Inferior parietal cortex (tissue), 1 donor: ENCODE data around the gene SPATA16.
"Not testable (repeated sequence)": the region's sequence is repeated elsewhere in the genome, so short reads cannot be mapped to it uniquely, and the experiment has no call there.

Source experiments
- DNase-seq: peaks from one replicate; pipeline ENCODE4 v3.0.0-alpha.2; 2016; ENCODE audit errors: extremely low spot score

Gene SPATA16

GRCh38 chr3:173007079-173007723 is 133.8 kb downstream of the SPATA16 start:
- DNase-seq, result peak; percentile 23

GRCh38 chr3:173006006-173006405 is 135.0 kb downstream of the SPATA16 start:
- no peak for DNase-seq

GRCh38 chr3:173004681-173005080 is 136.4 kb downstream of the SPATA16 start:
- no peak for DNase-seq

DNA sequence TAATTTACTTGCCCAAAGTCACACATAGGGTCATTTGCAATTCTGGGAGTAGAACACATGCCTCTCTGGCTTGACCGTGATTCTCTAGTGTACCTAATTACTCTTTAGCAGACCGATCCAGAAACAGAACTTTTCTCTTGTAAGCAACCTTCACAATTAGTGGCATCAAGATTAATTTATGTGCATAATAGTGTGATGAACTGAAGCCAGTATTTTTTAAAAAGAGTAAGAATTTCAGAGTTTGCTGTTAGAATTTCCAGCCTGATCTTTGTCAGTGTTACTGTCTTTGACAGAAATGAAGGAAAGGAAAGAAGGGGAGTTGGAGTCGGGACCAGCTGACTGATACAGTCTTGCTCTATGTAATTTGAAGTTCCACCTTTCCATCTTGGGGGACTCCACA is 137.1 kb downstream of the SPATA16 start:
- no peak for DNase-seq

GRCh38 chr3:173003471-173003870 is 137.6 kb downstream of the SPATA16 start:
- no peak for DNase-seq

- DNase-seq, result no peak
These were observed 139.4 kb downstream of the SPATA16 start for GRCh38 chr3:173001622-173002021.

DNA sequence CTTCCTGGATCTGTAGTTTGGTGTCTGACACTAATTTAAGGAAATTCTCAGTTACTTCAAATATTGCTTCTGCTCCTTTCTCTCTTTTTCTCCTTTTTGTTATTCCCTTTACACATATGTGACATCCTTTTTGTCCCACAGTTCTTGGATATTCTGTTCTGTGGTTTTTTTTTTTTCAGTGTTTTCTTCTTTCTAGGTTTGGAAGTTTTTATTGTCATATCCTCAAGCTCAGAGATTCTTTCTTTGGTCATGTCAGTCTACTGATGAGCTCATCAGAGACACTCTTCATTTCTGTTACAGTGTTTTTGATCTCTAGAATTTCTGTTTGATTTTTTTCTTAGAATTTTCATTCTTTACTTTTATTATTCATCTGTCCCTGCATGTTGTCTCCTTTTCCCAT is 140.5 kb downstream of the SPATA16 start:
- DNase-seq, result no peak

DNA sequence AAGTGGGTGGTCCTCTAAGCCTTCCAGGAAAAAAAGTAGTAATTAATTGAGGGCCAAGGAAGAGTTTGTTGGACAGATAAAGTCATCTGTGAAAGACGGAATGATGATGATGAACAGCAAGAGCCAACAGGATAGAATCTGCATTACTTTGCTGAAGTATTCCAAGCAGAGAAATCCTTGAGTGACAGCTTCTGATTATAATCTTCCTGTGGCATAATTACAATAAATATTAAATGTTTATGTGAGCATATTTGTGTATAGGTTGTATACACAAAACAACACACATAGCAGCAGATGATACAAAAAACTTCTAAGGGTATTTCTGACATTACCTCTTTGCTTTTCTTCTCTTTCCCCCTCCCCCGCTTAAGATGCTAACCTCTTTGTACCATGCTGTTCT is 147.6 kb downstream of the SPATA16 start:
- no peak for DNase-seq

DNA sequence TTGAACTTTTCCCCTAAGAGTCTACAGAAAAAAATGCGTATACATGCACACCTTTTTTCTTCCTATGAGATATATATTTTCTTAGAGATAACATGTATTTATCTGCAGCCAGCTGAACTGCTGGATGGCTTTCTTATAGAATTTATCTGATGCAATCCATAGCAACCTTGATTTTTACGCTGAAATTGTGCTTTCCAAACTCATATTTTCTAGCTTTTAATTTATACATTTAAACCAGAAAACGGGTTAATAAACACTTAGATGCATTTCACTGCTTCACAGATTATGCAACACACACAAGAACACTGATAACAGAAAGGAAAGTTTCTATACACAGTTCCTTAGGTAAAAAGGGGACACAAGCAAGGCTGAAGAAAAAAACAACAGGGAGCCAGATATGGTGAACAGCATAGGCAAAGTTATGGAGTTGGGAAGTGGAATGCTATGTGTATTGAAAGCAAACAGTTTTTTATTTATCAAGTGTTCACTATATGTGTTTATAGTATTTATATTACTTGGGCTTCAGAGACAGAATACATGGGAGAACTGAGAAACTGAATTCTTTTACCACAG is 149.5 kb downstream of the SPATA16 start:
- no peak for DNase-seq

- no peak for DNase-seq
These were observed 151.7 kb downstream of the SPATA16 start for GRCh38 chr3:172989373-172989772.

DNA sequence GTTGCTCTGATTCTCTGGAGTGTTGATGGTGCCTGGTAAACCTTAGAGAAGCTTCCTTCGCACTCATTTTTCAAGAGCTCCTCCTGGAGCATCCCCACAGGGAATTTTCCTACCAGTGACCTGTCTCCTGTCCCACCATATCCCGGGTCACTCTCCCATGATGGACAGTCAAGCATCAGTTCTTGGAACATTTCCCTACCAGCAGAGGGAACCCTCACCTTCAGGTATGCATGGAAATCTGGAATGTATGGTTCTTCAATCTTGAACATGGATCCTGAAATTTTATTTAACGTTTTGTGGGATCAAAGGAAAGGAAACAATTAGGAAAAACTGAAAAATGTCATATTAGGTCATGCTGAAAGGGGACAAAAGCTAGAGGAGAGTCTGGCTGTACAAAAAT is 153.8 kb downstream of the SPATA16 start:
- DNase-seq, result peak; percentile 15

DNA sequence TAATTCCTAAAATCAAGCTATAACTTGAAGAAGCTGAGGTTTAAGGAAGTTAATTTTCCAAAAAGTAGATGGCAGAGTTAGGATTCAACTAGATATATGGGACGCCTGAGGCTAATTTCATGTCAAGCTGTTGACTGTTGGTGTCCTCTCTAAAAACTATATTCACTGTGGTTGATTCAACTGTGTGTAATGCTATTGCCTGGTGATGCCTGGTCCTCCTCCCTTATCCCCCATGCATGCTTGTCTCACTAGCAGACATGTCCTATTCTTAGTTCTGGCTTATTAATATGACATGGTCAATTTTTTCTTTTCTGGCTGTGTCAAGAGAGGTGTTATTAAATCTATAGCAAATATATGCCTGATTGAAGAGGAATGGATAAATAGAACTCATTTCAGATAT is 156.1 kb downstream of the SPATA16 start:
- DNase-seq, result no peak

DNA sequence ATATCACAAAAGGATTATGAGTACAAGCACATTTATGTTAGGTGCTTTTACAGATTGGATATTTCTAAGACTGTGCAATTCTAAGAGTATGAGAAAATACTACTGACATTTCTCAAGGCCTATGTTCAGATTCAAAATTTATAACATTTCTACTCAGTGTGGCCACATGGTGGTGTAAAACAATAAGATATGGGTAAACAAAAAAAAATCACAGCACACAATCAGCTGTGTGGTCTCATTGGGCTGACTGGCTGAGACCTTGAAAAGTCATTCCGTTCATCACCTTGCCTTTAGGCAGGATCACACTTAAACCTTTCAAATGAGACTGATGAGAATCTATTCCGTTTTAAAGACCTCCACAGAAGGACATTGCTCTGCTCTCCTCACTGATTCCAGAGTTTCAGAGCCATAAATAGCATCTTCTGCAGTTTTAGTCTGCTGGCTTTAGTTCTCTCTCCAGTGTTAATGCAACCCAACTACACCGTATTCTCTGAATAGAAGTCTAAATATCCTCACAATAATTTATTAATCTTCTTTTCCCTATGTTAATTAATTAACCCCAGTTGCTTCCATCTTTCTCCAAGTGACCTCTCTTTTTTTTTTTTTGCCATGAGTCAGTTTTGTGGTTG is 158.2 kb downstream of the SPATA16 start:
- DNase-seq, result peak; percentile 63

DNA sequence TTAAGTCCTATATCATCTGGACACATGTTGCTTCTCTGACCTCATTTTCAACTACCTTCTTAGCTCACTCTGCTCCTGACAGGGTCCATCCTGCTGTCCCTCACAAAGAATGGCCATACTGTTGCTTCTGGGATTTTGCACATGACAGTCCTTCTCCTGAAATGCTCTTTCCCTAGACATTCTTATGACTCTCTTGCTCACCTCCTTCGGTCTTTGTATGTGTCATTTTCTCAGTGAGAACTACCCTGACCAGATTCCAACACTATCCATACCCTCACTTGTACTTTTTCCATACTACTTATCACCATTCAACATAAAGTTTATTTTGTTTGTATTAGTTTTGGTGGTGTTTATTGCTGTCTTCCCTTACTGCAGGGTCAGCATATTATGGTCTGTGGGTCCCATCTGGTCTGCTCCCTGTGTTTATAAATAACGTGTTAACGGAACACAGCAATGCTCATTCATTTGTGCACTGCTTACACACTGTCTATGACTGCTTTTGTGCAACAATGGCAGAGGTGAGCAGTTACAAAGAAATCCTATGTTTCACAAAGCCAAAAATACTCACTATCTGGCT is 159.5 kb downstream of the SPATA16 start:
- DNase-seq, result no peak

GRCh38 chr3:172980849-172981248 is 160.2 kb downstream of the SPATA16 start:
- no peak for DNase-seq

DNA sequence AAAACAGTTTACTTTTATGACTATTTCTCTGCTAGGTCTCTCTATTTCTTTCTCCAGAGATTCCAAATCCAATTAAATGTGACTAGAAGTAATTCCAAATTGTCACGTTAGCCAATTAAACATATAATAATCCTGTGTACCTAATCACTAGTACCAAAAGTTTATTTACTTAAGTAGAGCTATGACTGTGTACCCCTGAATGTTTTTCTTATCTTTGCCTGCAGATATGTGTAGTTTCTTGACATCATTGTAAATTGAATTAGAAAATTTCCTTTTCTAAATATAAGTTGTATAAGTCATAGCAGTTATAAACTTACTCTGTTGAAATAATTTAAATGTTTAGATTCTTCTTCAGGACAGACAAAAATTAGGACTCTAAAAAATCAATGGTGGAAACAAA is 163.3 kb downstream of the SPATA16 start:
- no peak for DNase-seq

- no peak for DNase-seq
These were observed 166.1 kb downstream of the SPATA16 start for GRCh38 chr3:172974969-172975368.

DNA sequence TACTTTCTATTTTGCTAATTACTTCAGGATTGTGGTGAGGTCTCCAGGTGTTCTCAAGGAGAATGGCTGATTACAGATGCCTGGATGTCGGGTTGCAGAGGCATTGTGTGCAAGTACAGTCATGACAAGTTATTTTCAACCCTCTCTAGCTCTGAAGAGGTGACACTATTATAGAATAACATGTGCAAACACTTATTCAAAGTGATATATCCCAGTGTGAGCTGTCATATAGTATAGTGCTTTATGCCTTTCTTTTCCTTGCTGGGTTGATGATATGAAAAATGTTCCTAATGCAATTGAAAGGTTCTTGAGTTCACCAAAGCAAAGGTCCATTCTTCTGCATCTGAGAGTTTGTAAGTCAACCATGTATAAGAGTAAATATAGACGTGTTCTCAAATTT is 167.2 kb downstream of the SPATA16 start:
- no peak for DNase-seq

GRCh38 chr3:172972717-172973116 is 168.3 kb downstream of the SPATA16 start:
- DNase-seq, result no peak

DNA sequence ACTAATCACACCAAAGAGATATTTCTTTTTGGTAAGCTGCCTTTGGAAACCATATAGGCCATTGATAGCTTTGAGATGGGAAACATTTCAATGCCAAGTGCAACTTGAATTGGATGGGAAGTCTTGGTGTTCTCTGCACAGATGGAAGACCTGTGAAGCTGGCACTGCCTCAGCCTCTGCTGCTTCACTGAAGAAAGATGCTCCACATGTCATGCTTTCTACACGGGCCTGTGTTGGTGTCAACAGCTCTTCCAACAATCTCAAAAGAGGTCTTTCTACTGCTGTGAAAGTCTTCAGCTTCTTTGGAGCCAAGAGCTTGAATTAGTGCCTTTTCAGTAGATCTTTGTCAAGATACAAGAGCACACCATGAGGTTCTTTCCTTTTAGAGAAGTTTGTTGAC is 169.0 kb downstream of the SPATA16 start:
- peak; percentile 4 for DNase-seq

DNA sequence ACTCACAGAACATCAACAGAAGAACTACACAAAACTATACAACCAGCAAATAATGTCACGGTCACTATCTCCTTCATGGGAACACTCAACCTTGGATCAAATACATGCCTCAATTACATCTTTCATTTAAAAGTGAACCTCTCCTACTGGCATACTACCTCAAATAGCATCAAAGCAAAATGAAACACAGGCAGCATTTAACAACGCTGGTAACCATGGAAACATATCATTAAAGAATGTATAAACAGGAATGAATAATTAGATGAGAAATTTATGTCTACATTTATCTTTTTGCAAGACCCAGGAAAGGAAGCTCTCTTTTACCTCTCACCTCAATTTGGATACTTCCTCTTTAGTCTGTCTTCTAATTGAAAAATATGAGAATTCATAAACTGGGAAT is 172.4 kb downstream of the SPATA16 start:
- DNase-seq, result no peak

GRCh38 chr3:172965256-172965655 is 175.8 kb downstream of the SPATA16 start:
- no peak for DNase-seq

GRCh38 chr3:172960626-172961182 is 180.3 kb downstream of the SPATA16 start:
- DNase-seq, result not testable (repeated sequence)
